HTR-8/SVneo (cell line): ENCODE data around the gene MRPL12.

Experiments
- DNase-seq: peaks from one replicate; pipeline ENCODE4 v3.0.0; 2011; ENCODE audit warnings: low spot score, mixed read lengths; ENCODE audit not compliant: insufficient read length
- FAIRE-seq: peaks from 2 replicates; lab custom pipeline; 2011; peaks lifted over from hg19 to GRCh38; lab: Jason Lieb, UNC

The MRPL12 gene

GRCh38 chr17:81681672-81682071, 21.5 kb upstream of the MRPL12 start:
- no peak for FAIRE-seq
- DNase-seq = no peak

GRCh38 chr17:81682565-81683207, 20.5 kb upstream of the MRPL12 start:
- FAIRE-seq (no peak), DNase-seq (no peak)

- FAIRE-seq (no peak), DNase-seq (no peak)
These were observed 20.0 kb upstream of the MRPL12 start for GRCh38 chr17:81683208-81683583.

- FAIRE-seq (peak; percentile 92), DNase-seq (peak; percentile 99)
These were observed 19.4 kb upstream of the MRPL12 start, which contains the start of the genes ARL16 and HGS for GRCh38 chr17:81683584-81684441. Gene ARL16 (minus strand): TSS chr17:81683797. CDS start chr17:81683753, 44 bp downstream. Gene HGS (plus strand): TSS chr17:81684011. CDS start chr17:81684067, 56 bp downstream.

DNA sequence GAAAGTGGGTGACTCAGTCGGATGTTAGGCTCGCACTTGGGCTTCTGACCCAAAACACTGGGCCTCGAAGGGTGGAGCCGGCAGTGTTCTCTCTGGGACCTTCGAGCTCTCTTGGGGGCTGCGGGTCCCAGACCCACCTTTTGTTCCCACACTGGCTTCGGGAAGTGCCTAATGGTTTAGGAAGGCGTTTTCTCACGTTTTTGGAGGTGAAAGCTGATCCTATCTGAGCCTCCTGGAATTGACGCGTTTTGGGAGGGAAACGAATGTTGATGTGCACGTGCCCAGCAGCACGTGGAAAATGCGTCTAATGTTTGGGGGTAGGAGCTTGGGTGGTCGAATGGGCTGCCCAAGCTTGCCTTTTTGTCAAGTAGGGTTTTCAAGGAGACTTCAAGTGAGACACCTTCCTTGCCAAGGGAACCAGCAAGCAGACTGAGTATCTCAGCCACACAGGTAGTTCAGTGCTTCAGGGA, 18.7 kb upstream of the MRPL12 start:
- FAIRE-seq (no peak), DNase-seq (no peak)

DNA sequence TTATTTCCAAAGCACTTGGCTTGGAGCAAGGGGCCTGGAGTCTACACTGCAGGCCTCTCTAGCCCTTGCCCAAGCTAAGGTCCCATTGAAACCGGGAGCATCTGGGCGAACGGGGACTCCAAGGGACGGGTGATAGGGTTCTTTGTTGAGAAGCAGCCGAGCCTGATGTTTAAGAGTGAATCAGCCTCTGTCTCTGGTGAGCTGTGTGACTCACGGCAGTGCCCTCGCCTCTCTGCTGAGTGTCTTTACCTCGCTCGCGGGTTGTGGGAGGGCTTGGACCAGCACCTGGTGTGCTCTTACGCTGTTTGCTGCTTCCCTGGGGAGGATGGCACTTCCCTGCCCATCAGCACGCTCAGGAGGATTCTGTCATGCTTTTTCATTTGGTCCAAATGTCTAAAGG, 18.1 kb upstream of the MRPL12 start:
- FAIRE-seq (no peak), DNase-seq (no peak)

DNA sequence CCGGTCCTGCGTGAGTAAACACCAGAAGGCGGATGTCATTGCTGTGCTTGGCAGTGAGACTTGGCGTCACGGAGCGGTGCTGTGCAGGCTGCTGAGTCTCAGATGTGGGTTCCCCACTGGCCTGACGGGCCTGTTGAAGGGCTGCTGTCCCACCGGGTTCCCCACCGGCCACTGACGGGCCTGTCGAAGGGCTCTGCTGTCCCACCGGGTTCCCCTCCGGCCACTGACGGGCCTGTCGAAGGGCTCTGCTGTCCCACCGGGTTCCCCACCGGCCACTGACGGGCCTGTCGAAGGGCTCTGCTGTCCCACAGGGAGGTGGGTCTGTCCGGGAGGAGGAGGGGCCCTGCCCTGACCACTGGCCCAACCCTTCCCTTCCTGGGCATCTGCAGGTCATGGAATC, 16.6 kb upstream of the MRPL12 start:
- DNase-seq = no peak
- FAIRE-seq = no peak

GRCh38 chr17:81687770-81688541, 15.2 kb upstream of the MRPL12 start:
- FAIRE-seq = no peak
- no peak for DNase-seq

DNA sequence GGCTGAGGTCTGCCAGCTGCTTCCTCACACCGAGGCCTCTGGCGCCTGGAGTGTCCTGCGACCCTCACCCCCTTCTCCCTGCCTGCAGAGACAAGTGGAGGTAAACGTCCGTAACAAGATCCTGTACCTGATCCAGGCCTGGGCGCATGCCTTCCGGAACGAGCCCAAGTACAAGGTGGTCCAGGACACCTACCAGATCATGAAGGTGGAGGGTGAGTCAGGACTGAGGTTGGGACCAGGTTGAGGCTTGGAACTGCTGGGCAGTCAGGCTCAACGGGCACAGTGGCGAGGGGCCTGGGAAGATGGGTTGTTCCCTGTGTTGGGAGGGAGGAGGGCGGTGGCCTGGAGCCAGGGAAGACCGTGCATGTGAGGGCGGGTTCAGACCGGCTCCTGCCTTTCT, 14.6 kb upstream of the MRPL12 start:
- FAIRE-seq = no peak
- DNase-seq = no peak

- DNase-seq = no peak
- no peak for FAIRE-seq
These were observed 13.1 kb upstream of the MRPL12 start for GRCh38 chr17:81690066-81690465.

DNA sequence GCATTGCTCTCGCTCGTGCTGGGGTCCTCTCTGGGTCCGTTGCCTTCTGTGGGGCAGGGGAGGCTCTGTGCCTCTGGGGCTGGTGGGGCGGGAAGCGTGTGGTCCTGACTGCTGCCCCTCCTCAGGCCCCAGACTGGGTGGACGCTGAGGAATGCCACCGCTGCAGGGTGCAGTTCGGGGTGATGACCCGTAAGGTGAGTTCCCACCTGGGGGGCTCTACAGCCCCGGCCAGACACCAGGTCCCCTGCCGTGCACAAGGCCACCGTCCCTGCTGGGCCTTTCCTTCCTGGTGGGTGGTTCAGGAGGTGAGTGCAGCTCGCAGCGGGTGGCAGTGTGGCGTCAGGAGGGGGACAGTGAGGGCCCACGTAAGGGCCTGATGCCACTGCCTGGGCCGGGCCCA, 12.6 kb upstream of the MRPL12 start:
- no peak for DNase-seq
- FAIRE-seq = no peak

- FAIRE-seq = no peak
- no peak for DNase-seq
These were observed 12.0 kb upstream of the MRPL12 start for GRCh38 chr17:81691196-81691595.

DNA sequence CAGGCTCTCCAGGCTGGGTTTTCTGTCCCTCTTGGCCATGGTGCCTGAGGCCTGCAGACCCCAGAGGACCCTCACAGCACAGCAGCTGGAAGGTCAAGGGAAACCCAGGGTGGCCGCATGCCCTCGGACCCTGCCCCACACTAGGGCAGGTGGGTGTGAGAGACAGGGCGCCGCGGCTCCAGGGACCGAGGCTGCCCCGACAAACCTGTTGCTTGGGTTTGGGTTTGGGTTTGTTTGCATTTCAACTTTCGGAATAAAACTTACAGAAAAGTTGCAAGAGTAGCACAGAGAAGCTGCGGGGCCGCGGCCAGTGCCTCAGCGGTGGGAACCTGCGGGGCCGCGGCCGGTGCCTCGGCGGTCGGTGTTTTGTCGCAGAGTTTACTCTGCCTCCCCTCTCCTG, 11.6 kb upstream of the MRPL12 start:
- no peak for FAIRE-seq
- DNase-seq = no peak

- no peak for FAIRE-seq
These were observed 9.5 kb upstream of the MRPL12 start for GRCh38 chr17:81693509-81694210.

DNA sequence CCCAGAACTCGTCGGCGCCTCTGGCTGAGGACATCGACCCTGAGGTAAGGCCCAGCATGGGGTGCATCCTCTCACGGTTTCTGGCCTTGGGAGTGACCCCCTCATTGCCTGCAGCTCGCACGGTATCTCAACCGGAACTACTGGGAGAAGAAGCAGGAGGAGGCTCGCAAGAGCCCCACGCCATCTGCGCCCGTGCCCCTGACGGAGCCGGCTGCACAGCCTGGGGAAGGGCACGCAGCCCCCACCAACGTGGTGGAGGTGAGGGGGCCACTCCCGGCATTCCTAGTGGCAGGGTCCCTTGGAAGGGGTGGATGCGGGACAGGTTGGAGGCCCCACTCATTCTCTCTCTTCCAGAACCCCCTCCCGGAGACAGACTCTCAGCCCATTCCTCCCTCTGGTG, 8.4 kb upstream of the MRPL12 start:
- DNase-seq (no peak), FAIRE-seq (no peak)

More at GRCh38 chr17:81693509-81694210, 9.5 kb upstream of the MRPL12 start:
- DNase-seq = no peak

- DNase-seq = no peak
- FAIRE-seq = no peak
These were observed 8.0 kb upstream of the MRPL12 start for GRCh38 chr17:81695211-81695610.

DNA sequence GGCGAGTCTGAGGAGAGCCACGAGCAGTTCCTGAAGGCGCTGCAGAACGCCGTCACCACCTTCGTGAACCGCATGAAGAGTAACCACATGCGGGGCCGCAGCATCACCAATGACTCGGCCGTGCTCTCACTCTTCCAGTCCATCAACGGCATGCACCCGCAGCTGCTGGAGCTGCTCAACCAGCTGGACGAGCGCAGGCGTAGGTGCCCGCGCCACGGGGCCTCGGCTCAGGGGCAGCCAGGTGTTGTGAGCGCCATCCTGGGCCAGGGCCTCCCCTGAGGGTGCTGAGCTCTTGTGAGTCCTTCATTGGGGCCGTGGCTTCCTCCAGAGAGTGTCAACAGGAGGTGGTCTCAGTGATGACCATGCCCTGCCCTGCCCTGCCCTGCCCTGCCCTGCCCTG, 7.4 kb upstream of the MRPL12 start:
- no peak for FAIRE-seq
- no peak for DNase-seq

DNA sequence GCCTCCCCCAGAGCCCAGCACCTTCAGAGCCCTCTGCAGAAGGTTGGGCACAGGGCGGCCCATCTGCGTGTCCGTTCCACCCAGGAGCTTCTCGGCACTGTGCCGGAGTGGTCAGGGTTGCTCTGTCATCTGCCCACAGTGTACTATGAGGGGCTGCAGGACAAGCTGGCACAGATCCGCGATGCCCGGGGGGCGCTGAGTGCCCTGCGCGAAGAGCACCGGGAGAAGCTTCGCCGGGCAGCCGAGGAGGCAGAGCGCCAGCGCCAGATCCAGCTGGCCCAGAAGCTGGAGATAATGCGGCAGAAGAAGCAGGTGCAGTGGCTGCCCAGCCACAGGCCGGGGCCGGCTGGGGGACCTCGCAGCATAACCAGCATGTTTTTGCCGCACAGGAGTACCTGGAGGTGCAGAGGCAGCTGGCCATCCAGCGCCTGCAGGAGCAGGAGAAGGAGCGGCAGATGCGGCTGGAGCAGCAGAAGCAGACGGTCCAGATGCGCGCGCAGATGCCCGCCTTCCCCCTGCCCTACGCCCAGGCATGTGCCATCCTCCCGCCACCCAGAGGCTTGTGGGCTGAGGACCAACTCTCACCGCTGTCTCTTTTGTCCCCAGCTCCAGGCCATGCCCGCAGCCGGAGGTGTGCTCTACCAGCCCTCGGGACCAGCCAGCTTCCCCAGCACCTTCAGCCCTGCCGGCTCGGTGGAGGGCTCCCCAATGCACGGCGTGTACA, 6.8 kb upstream of the MRPL12 start:
- FAIRE-seq (no peak), DNase-seq (no peak)

GRCh38 chr17:81697261-81698044, 5.7 kb upstream of the MRPL12 start:
- DNase-seq = no peak
- FAIRE-seq = peak; percentile 33
